ENCODE measurements around the gene GTPBP1.

GTPBP1 gene

GRCh38 chr22:38710866-38711265, 5.1 kb downstream of the GTPBP1 start:
- no peak for DNase-seq (ENCODE audit: low spot score)
- no peak for TF ChIP-seq CTCF (IDR thresholded peaks at IDR 0.05; ENCODE audit: extremely low read depth, missing control alignments)

DNA sequence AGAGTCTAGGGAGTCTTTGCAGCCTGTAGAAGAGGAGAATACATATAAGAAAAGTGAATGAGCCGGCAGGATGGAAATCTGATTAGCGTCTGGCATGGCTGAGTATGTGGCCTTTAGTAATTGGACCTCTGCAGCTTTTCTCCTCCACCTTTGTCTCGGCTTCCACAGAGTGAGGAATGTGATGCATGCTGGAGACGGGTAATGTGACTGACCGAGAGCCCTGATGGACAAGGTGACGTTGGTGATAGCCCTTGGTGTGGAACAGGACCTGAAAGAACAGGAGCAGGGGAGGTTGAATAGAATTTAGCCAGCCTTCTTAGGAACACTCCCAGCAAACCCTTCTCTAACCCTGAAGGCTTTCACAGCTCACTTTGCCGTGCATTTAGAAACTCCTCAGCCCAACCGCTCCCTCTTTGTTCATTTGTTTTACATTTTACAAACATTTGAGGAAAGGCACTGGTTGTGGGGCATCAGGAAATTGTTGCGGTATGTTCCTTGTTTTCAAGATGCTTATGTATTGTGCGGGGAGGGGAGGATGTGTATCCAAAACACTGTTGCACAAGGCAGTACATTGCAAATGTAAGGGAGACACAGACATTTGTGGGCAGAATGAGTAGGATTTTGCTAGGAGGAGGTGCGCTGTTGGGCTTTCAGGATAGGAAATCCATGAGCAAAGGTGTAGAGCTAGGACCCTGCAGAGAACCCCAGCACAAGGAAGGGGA, 6.9 kb downstream of the GTPBP1 start:
- DNase-seq (ENCODE audit: low spot score) = no peak
- no peak for TF ChIP-seq CTCF (IDR thresholded peaks at IDR 0.05; ENCODE audit: extremely low read depth, missing control alignments)

DNA sequence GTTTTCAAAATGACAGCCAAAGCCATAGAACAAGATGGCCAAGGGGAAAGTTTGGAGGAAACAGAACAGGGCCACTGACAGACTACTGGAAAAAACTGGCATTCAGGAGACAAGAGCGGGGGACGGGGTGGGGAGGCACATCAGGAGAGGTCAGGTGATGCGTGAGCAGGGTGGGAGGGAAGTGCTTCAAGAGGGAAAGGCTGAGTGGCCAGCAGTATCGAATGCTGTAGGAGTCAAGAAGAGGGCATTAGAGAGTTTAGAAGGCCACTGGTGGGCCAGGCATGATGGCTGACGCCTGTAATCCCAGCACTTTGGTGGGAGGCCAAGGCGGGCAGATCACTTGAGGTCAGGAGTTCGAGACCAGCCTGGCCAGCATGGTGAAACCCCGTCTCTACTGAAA, 8.2 kb downstream of the GTPBP1 start:
- no peak for TF ChIP-seq CTCF (IDR thresholded peaks at IDR 0.05; ENCODE audit: extremely low read depth, missing control alignments)
- no peak for DNase-seq (ENCODE audit: low spot score)

DNA sequence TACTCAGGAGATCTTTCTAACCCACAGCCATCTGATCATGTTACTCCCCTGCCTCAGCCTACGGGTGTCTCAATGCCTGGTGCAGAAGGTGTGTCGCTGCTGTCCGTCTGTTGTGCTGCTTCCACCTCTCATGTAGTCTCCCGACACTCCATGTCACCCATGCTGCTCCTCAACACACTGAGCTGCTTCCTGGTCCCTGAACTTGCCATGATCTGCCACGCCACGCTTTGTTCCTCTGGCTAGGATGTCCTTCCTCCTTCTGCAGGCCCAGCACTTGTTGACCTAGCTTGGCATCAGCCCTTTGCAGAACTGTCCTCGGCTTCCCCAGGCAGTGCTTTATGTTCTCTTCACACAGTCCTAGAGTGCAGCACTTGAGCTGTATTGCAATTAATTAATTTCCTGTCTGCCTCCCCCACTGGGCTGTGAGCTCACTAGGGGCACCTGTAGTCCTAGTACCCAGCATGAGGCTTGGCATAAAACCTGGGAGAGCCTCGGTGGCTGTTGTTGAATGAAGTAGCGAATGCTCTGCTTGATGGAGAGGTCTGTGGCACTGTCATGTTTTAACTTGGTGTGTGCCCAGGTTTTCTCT, 9.5 kb downstream of the GTPBP1 start:
- DNase-seq (ENCODE audit: low spot score) = no peak
- no peak for TF ChIP-seq CTCF (IDR thresholded peaks at IDR 0.05; ENCODE audit: extremely low read depth, missing control alignments)

DNA sequence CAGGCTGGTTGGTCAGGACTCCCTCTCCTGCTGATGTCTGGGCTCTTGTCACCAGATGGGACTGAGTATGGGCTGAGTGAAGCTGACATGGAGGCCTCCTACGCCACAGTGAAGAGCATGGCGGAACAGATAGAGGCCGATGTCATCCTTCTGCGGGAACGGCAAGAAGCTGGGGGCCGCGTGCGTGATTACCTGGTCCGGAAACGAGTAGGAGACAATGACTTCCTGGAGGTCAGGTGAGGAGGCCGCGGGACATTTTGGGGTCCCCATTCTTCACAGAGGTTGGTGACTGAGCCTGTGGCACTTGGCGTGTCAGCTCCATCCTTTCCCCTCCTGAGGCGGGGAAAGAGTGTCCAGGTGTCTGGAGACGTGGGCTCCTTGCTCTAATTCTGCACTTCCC, 10.1 kb downstream of the GTPBP1 start:
- DNase-seq (ENCODE audit: low spot score) = no peak
- no peak for TF ChIP-seq CTCF (IDR thresholded peaks at IDR 0.05; ENCODE audit: extremely low read depth, missing control alignments)

DNA sequence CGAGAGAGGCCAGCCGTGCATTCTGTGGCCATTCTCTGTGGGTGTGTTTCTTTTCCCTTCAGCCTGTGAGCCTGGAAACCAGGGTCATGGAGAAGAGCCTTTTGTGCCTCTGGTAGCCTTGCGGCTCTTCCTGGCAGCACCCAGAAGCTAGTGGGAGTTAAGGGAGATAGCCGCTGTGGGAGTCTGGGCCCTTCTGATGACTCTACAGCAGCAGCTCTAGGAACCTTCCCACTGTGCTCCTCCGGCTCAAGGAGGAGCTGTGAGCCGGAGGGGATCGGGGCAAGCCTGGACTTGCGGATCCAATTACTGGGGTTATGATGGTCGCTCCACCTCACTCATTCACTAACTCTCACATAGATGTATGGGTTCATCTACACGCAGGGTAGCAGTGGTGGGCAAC, 10.5 kb downstream of the GTPBP1 start:
- TF ChIP-seq CTCF (IDR thresholded peaks at IDR 0.05; ENCODE audit: extremely low read depth, missing control alignments) = no peak
- DNase-seq (ENCODE audit: low spot score) = no peak

- DNase-seq (ENCODE audit: low spot score) = no peak
- TF ChIP-seq CTCF (IDR thresholded peaks at IDR 0.05; ENCODE audit: extremely low read depth, missing control alignments) = no peak
These were observed 11.1 kb downstream of the GTPBP1 start for GRCh38 chr22:38716826-38717225.
